Transverse colon (tissue), 3 donors: Measurements from ENCODE around the gene CEP70.

Source experiments
- CTCF ChIP-seq, 5 experiments: fragments of 200-600 bp in 3 of 5; fragments of 450-650 bp in 2 of 5; sonication (generic) in 3 of 5; IDR thresholded peaks; 1 replicate in 2 of 5; 2 replicates in 3 of 5; pipeline ENCODE4 v1.5.1; 2016 to 2017; ENCODE audit warnings: antibody characterized with exemption in 5 of 5, inconsistent platforms in 3 of 5, mild to moderate bottlenecking in 2 of 5, moderate library complexity in 1 of 5
- POLR2A ChIP-seq: fragments of 450-650 bp; IDR thresholded peaks from one replicate; pipeline ENCODE4 v1.6.1; 2016; ENCODE audit warnings: antibody characterized with exemption, mild to moderate bottlenecking, moderate library complexity

- TF ChIP-seq CTCF (IDR thresholded peaks at IDR 0.05): no peak
- TF ChIP-seq POLR2A: no peak
Observed at GRCh38 chr3:138459619-138460535, 134.2 kb downstream of the CEP70 start.
